ENCODE results near the gene TTC7B. TPM values are rescaled to one million over a fixed set of nuclear protein-coding genes. Genes with fewer than 3 reads are reported as not detected.

TTC7B gene
- total and polyA plus RNA-seq, 10 of the 15 experiments (the other 5 are each of a cell fraction or from before 2014, with no cell fraction given) = under 0.01 to 1.1 (median 0.26) TPM; not detected in 2

GRCh38 chr14:90632871-90633270 is 183.4 kb downstream of the TTC7B start:
- in situ Hi-C loops (cut with MboI) = no loop called here
- Histone ChIP-seq H3K9me3 (replicated peaks; ENCODE audit: control insufficient read depth, insufficient read depth, low read length) (no peaks in the 10 kb centered on the region), H3K79me2 (ENCODE audit: control insufficient read depth, insufficient read depth, low read length) (no peaks in the 10 kb centered on the region), H3K4me1 (ENCODE audit: control insufficient read depth, insufficient read depth, low read length) (no peaks in the 10 kb centered on the region), H4K20me1 (ENCODE audit: control insufficient read depth, insufficient read depth) (no peaks in the 10 kb centered on the region), H3K27me3 (replicated peaks in 1 of 2; ENCODE audit: control insufficient read depth in 2 of 2, insufficient read depth in 2 of 2, low read length in 1 of 2) (peaks cover 0 to 1% of the 10 kb centered on the region in 2 experiments; a peak in 2 of 4 replicates), H2AFZ (ENCODE audit: control insufficient read depth, low read depth, low read length) (no peak overlapping the region), H3K9ac (ENCODE audit: control insufficient read depth, insufficient read depth, low read length) (no peak overlapping the region), H3K27ac (ENCODE audit: control insufficient read depth, insufficient read depth) (no peak overlapping the region), H3K4me2 (ENCODE audit: control insufficient read depth, insufficient read depth) (no peak overlapping the region), H3K36me3 (ENCODE audit: control insufficient read depth in 2 of 2, insufficient read depth in 2 of 2, low read length in 1 of 2) (no peaks in the 10 kb centered on the region), H3K4me3 (no peak overlapping the region)
- BruUV-seq (replicated peaks) = no TSS peak
- TF ChIP-seq PRDM15 (CRISPR knock-in tag; IDR thresholded peaks at IDR 0.05) (no peak), CBX5 (IDR thresholded peaks at IDR 0.05; ENCODE audit: low read depth) (no peak), PAX8 (IDR thresholded peaks at IDR 0.05) (no peak), SMARCA5 (IDR thresholded peaks at IDR 0.05) (no peak), NFYA (IDR thresholded peaks at IDR 0.05; ENCODE audit: borderline replicate concordance, low read depth, low read length) (no peak)
- FAIRE-seq = no peak
- 69% methylated on average over 2 of the region's 2 CpGs for WGBS (ENCODE audit: insufficient coverage, insufficient replicate concordance, low lambda C conversion rate, missing lambda C conversion rate)
- ATAC-seq = no peak
- no peak for DNase-seq (ENCODE audit: low read depth, low spot score)
- SMC1A ChIA-PET (ENCODE audit: uncharacterized antibody, unreplicated experiment) = no interaction called here
- CTCF ChIA-PET = no interaction called here
- RAD21 ChIA-PET (ENCODE audit: unreplicated experiment) = no interaction called here
- intact Hi-C loops (cut with micrococcal nuclease; ENCODE audit: unreplicated experiment) = no loop called here
- POLR2A ChIA-PET = no interaction called here
